A673 (cell line): Measurements from ENCODE around the gene MDFIC. TPM values are rescaled to one million over a fixed set of nuclear protein-coding genes. Genes with fewer than 3 reads are reported as not detected.

Source experiments
- BruUV-seq: library from RNA; stranded (reverse); fragments of 400-500 nt; replicated peaks from 2 replicates; lab custom pipeline; 2021; lab: Mats Ljungman, UMichigan
- CTCF ChIA-PET: fragments of 300-600 bp; sonication (Branson Sonifier 250); formaldehyde crosslinking; loops from one replicate; lab custom pipeline; 2022; ENCODE audit warnings: antibody characterized with exemption; lab: Charles Lee
- POLR2A ChIA-PET: fragments of 300-600 bp; sonication (Branson Sonifier 250); formaldehyde crosslinking; loops from one replicate; lab custom pipeline; 2022; ENCODE audit warnings: antibody characterized with exemption; ENCODE audit not compliant: low non-redundant PET; lab: Charles Lee
- DNase-seq: peaks from one replicate; pipeline ENCODE4 v3.0.0-alpha.2; 2015; ENCODE audit warnings: low spot score
- H3K27ac ChIP-seq: fragments of 200-600 bp; sonication (generic); 2 replicates; pipeline ENCODE4 v1.5.1; 2016; ENCODE audit warnings: mixed run types, low read depth, mild to moderate bottlenecking, mixed read lengths, antibody characterized with exemption, low read length; ENCODE audit not compliant: poor library complexity, severe bottlenecking
- H3K27me3 ChIP-seq: fragments of 200-600 bp; sonication (generic); replicated peaks from 2 replicates; pipeline ENCODE4 v1.6.1; 2017; ENCODE audit warnings: mixed run types, low read depth, mild to moderate bottlenecking, mixed read lengths, antibody characterized with exemption, low read length; ENCODE audit not compliant: insufficient read depth, poor library complexity
- H3K36me3 ChIP-seq: fragments of 200-600 bp; sonication (generic); 2 replicates; pipeline ENCODE4 v1.6.1; 2016; ENCODE audit warnings: mixed run types, mild to moderate bottlenecking, mixed read lengths, antibody characterized with exemption, low read length; ENCODE audit not compliant: insufficient read depth, poor library complexity, severe bottlenecking
- H3K4me1 ChIP-seq: fragments of 200-600 bp; sonication (generic); 2 replicates; pipeline ENCODE4 v1.6.1; 2017; ENCODE audit warnings: mixed run types, mild to moderate bottlenecking, mixed read lengths, antibody characterized with exemption, low read length; ENCODE audit not compliant: insufficient read depth, poor library complexity, severe bottlenecking
- H3K4me3 ChIP-seq: fragments of 200-600 bp; sonication (generic); 2 replicates; pipeline ENCODE4 v1.5.1; 2016; ENCODE audit warnings: low read depth, mixed run types, mild to moderate bottlenecking, mixed read lengths, low read length; ENCODE audit not compliant: poor library complexity, severe bottlenecking
- H3K9me3 ChIP-seq: fragments of 200-600 bp; sonication (generic); 2 replicates; pipeline ENCODE4 v1.6.1; 2016; ENCODE audit warnings: mixed run types, low read depth, mild to moderate bottlenecking, mixed read lengths, antibody characterized with exemption, low read length; ENCODE audit not compliant: poor library complexity, severe bottlenecking
- EZH2 ChIP-seq: fragments of 200-600 bp; sonication (generic); IDR thresholded peaks from 2 replicates; pipeline ENCODE4 v1.6.1; 2017; ENCODE audit warnings: borderline replicate concordance, low read depth, mild to moderate bottlenecking, mixed read lengths, antibody characterized with exemption, low read length; ENCODE audit not compliant: poor library complexity, severe bottlenecking
- intact Hi-C: fragments of 100-400 bp; cut with micrococcal nuclease; formaldehyde crosslinking; loops from one replicate; pipeline ENCODE4 v1.10.0; 2022; ENCODE audit not compliant: unreplicated experiment
- total RNA-seq: library from RNA; stranded (reverse); gene quantifications from 2 replicates; pipeline ENCODE4 v1.2.3, GENCODE V29; 2021
- TF ChIP-seq, protein P1 (sequence below): fragments of 300-800, 200-600 bp; sonication (generic); conservative IDR thresholded peaks from 2 replicates; pipeline ENCODE4 v1.5.1; 2017; ENCODE audit warnings: low read depth, mild to moderate bottlenecking, antibody characterized with exemption, low read length, moderate library complexity, mixed read lengths

Gene MDFIC
- total RNA-seq, 1 experiment from 2014 or later = 32.6 TPM

DNA sequence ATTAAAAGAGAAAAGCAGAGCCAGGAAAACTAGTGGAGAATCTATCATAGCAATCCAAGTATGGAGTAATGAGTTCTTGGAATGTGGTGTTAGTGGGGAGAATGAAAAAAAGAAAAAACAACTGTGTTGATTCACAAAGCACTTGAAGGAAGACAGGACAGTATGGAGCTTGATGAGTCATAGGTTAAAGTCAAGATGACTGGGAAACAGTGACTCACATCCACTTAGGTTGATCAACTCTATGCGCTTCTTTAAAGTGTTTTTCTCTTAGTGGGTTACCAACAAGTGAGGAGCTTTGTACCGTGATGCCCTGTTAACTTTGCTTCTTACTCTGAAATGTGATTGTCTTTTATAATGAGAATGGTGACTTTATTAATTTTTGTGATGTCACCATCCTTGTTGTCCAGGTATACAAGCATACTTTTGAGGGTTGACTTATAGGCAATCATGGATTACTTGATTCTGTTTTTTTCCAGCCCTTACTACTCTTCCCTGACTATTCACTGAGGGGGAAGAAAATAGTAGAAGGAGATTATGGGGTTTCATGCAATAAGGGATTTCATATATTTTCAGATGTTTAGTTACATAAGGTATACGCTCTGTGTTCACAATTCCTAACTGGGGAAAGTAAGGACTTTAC lies 32.1 kb upstream of the MDFIC start:
- TF ChIP-seq, protein P1, sequence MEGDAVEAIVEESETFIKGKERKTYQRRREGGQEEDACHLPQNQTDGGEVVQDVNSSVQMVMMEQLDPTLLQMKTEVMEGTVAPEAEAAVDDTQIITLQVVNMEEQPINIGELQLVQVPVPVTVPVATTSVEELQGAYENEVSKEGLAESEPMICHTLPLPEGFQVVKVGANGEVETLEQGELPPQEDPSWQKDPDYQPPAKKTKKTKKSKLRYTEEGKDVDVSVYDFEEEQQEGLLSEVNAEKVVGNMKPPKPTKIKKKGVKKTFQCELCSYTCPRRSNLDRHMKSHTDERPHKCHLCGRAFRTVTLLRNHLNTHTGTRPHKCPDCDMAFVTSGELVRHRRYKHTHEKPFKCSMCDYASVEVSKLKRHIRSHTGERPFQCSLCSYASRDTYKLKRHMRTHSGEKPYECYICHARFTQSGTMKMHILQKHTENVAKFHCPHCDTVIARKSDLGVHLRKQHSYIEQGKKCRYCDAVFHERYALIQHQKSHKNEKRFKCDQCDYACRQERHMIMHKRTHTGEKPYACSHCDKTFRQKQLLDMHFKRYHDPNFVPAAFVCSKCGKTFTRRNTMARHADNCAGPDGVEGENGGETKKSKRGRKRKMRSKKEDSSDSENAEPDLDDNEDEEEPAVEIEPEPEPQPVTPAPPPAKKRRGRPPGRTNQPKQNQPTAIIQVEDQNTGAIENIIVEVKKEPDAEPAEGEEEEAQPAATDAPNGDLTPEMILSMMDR = no peak
- TF ChIP-seq EZH2 = no peak
- no peak overlapping the region for H3K4me3 ChIP-seq
- POLR2A ChIA-PET = interaction anchor here (0.5 kb wide), 1 partner anchor 25 kb away, joined by 3 read pairs; no protein-coding TSS in a partner anchor
- BruUV-seq = TSS peak; percentile 98
- no peaks in the 10 kb centered on the region for H3K36me3 ChIP-seq
- H3K4me1 ChIP-seq = peaks cover 6% of the 10 kb centered on the region
- H3K27me3 ChIP-seq = no peaks in the 10 kb centered on the region
- CTCF ChIA-PET = no interaction called here
- H3K9me3 ChIP-seq = no peaks in the 10 kb centered on the region
- intact Hi-C loops = no loop called here
- H3K27ac ChIP-seq = peak overlapping the region; percentile 92
- peak; percentile 82 for DNase-seq

DNA sequence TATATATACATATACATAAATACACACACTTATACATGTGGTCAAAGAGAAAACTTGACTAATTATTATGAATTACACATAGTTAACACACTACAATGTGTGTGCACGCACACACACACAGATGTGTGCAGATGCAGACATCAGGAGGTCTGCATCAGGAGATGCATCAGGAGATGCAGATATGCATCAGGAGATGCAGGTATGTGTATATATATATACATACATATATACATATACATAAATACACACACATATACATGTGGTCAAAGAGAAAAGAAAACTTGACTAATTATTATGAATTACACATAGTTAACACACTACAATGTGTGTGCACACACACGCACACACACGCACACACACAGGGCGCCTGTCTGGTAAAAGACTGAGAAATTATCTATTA lies 31.3 kb upstream of the MDFIC start:
- H3K4me3 ChIP-seq = no peak overlapping the region
- BruUV-seq = no TSS peak
- ChIA-PET POLR2A (no interaction called here), CTCF (no interaction called here)
- H3K27me3 ChIP-seq = no peaks in the 10 kb centered on the region
- no peak for DNase-seq
- peaks cover 6% of the 10 kb centered on the region for H3K4me1 ChIP-seq
- intact Hi-C loops = no loop called here
- no peaks in the 10 kb centered on the region for H3K9me3 ChIP-seq
- TF ChIP-seq EZH2 = no peak
- TF ChIP-seq, protein P1 = no peak
- no peaks in the 10 kb centered on the region for H3K36me3 ChIP-seq
- H3K27ac ChIP-seq = no peak overlapping the region

GRCh38 chr7:114900127-114900526 lies 21.8 kb upstream of the MDFIC start:
- no peak for DNase-seq
- no TSS peak for BruUV-seq
- Histone ChIP-seq H3K4me1 (no peaks in the 10 kb centered on the region), H3K27me3 (no peaks in the 10 kb centered on the region), H3K4me3 (no peak overlapping the region), H3K9me3 (no peaks in the 10 kb centered on the region), H3K36me3 (no peaks in the 10 kb centered on the region), H3K27ac (no peak overlapping the region)
- no peak for TF ChIP-seq EZH2
- TF ChIP-seq, protein P1 = no peak
- CTCF ChIA-PET = no interaction called here
- POLR2A ChIA-PET = no interaction called here
- intact Hi-C loops = no loop called here
